Fibroblast of mammary gland (primary cell): ENCODE data around the gene NOC2L.
"Not testable (repeated sequence)": the region's sequence is repeated elsewhere in the genome, so short reads cannot be mapped to it uniquely, and the experiment has no call there.

Source experiments
- DNase-seq: peaks from one replicate; pipeline ENCODE4 v3.0.0-alpha.2; 2010; ENCODE audit warnings: low read depth
- H3K4me3 ChIP-seq: 2 replicates; pipeline ENCODE4 v1.5.1; 2011; ENCODE audit warnings: low read depth, mild to moderate bottlenecking, low read length, moderate library complexity; ENCODE audit not compliant: control insufficient read depth
- TF ChIP-seq, protein P1 (sequence below): conservative IDR thresholded peaks from 2 replicates; pipeline ENCODE4 v1.5.1; 2011; ENCODE audit warnings: low read depth, low read length, inconsistent platforms; ENCODE audit not compliant: control insufficient read depth, insufficient read depth

The NOC2L gene

DNA sequence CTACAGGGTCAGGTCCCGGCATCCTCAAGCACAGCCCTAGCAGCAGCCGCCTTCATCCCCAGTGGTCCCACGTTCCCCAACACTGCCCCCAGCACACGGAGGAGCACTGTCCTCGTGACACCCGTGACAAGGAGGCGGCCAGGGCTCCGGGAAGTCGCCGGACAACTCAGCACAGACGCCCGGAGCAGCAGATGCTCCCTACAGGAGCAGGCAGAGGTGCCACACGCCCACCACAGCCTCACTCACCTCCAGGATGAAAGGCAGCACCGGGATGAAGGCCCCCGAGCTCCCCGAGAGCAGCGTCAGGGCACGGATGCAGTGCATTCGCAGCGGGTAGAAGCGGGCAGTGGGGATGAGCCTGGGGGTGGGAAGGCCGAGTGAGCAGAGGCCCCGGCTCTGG, 8.2 kb downstream of the NOC2L start:
- DNase-seq: no peak
- TF ChIP-seq, protein P1, sequence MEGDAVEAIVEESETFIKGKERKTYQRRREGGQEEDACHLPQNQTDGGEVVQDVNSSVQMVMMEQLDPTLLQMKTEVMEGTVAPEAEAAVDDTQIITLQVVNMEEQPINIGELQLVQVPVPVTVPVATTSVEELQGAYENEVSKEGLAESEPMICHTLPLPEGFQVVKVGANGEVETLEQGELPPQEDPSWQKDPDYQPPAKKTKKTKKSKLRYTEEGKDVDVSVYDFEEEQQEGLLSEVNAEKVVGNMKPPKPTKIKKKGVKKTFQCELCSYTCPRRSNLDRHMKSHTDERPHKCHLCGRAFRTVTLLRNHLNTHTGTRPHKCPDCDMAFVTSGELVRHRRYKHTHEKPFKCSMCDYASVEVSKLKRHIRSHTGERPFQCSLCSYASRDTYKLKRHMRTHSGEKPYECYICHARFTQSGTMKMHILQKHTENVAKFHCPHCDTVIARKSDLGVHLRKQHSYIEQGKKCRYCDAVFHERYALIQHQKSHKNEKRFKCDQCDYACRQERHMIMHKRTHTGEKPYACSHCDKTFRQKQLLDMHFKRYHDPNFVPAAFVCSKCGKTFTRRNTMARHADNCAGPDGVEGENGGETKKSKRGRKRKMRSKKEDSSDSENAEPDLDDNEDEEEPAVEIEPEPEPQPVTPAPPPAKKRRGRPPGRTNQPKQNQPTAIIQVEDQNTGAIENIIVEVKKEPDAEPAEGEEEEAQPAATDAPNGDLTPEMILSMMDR: no peak
- H3K4me3 ChIP-seq: no peak overlapping the region

DNA sequence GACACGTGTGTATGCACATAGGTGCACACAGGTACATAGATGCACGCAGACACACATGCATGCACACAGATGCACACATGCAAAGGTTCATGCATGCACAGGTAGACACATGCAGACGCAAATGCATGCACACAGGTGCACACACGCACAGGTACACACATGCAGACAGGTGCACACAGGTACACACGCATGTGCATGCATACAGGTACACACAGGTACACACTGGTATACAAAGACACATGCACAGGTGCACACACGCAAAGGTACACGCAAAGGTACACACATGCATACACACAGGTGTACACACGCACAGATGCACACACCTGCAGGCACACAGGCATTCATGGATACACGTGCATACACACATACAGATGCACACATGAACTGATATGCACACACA, 8.8 kb downstream of the NOC2L start:
- no peak overlapping the region for H3K4me3 ChIP-seq
- no peak for DNase-seq
- TF ChIP-seq, protein P1: no peak

DNA sequence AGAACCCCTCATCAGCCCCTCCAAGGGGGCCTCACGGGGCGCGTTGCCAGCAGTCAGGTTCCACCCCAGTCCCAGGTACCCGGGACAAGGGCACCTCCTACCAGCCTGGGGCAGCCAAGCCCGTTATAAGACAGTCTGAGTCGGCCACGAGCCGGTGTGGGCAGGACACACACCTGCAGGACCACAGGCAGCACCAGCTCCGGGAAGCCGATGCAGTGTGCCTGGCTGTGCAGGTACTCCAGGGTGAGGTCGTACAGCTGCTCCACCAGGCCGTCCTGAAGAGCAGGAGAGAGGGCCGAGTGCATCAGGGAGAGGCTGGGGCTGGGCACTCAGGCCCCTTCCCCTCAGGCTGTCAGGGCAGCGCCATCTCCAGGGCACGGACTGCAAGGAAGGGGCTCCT, 11.1 kb downstream of the NOC2L start:
- TF ChIP-seq, protein P1: no peak
- no peak overlapping the region for H3K4me3 ChIP-seq

DNA sequence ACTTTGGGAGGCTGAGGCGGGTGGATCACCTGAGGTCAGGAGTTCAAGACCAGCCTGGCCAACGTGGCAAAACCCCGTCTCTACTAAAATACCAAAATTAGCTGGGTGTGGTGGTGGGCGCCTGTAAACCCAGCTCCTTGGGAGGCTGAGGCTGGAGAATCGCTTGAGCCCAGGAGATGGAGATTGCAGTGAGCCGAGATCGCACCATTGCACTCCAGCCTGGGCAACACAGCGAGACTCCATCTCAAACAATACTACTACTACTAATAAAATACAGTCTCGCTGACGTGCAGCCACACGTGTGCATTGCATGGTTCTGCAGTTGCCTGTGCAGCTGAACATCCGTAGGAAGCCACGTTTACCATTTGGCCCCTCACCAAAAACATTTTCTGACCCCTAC, 12.2 kb downstream of the NOC2L start:
- not testable (repeated sequence) for DNase-seq, H3K4me3 ChIP-seq

More for the DNA sequence above, 11.1 kb downstream of the NOC2L start:
- DNase-seq: no peak

DNA sequence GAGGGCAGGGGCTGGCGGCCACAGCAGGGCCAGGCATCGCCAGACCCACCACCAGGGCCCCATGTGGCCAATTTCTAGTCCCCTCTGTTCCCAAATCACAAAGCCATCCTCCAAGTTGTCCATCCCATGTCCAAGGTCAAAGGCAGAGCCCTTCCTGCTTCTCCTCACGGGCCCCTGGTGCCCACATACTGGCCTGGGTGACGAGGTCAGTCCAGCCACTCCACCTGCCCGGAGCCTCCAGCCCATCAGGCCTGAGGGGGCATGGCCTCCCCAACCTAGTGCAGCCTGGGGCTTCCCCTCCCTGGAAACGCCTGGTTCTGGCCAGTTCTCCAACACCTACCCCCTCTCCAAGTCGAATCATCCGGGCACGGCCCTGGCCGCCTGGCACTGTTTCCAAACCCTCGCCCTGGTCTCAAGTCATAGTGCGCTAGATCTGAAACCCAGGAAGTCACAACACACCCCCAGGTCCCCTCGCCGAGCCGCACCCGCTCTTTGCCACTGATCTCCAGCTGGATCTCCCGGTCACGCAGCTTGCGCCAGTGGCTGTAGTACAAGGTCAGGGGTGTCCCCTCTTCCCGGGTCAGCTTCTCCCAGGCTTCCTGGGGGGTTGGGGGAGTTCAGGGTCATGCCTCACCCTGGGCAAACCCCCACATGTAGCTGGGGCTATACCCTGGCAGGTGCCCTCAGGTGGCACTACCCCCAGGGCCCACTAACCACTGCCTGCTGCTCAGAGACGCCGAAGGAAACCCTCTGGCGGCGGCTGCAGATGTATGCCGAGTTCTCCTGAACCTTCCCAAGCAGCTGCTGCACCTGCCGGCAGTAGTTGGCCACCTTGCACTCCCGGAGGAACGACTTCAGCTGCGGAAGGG, 13.1 kb downstream of the NOC2L start:
- H3K4me3 ChIP-seq: no peak overlapping the region
- no peak for DNase-seq
- TF ChIP-seq, protein P1: no peak

DNA sequence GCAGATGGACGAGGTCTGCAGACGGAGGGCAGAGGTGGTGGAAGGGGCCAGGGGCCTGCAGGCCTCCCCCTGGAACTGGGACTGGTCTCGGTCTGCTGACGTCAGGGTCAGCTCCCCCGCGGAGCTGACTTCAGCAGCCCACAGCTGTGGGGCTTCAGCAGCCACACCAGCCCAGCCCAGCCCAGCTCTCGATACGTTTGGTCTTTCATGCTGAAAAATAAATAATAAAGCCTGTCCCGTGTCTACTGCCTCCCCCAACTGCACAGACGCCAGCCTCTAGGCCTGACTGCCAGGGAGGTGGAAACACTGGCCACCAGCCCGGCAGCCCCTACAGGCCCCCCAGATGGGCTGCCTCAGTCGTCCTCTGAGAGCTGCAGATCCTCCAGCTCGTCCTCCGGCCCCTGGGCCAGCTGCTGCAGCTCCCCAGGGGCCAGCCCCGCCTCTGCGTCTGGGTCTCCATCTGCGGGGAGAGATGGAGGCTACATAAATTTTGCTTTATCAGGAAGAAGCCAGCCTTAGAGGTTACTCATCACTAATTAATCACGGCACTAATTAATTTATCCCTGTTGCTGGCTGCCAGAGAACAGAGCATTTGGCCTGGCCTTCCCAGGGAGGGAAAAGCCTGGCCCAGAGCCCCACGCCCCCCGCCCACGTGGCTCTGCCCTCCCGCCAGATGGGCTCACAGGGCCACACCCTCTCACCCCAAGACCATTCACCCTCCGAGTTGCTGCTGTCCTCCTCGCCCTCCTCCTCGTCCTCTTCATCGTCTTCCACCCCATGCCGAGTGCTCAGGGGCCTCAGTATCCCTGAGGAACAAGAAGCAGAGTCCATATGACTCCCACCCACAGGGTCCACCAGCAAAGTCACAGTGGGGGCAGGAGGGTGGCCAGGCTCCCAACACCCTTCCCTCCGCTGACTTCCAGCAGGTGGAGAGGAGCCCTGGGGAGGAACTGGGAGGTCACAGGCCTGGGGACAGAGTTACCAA, 14.4 kb downstream of the NOC2L start:
- peak; percentile 52 for DNase-seq
- TF ChIP-seq, protein P1: no peak
- no peak overlapping the region for H3K4me3 ChIP-seq
